ENCODE results near the gene KLF17. TPM values are rescaled to one million over a fixed set of nuclear protein-coding genes. Genes with fewer than 3 reads are reported as not detected.
"Not testable (repeated sequence)": the region's sequence is repeated elsewhere in the genome, so short reads cannot be mapped to it uniquely, and the experiment has no call there.

KLF17 gene
- total RNA-seq, 1 donor from 2014 or later, result not detected

DNA sequence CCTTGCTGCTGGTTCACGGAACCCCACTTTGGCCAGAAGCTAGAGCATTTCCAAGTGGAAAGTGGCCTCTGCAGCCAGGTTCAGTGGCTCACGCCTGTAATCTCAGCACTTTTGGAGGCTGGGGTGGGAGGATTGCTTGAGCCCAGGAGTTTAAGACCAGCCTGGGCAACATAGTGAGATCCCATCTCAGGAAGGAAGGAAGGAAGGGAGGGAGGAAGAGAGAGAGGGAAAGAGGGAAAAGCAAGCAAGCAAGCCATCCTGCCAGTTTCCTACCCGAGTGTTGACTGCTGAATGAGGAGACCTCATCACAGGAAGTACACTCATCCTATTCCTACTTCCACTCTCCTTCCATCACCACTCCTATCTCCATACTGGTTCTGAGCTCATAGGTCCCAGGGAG is 12.8 kb upstream of the KLF17 start:
- ATAC-seq (no peak), DNase-seq (no peak)
- intact Hi-C loops (cut with micrococcal nuclease), result no loop called here

DNA sequence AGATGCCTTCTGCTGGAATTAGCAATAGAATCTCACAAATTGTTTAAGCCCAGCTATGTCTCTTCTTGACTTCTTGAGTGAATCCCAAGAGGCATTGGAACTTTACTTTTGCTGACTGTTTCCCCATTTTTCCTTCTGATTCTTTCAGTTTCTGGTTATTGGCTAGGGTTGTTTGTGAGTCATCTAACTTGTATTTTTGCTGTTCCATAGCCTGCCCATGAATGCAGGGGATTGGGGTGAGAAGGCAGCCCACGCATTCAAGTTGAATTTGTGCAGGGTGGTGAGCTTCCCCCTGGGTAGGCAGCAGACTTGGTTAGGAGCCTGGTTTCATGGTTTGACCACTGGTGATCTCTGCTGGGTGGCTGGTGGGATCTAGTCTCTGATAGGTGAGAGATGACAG is 10.4 kb upstream of the KLF17 start:
- DNase-seq (no peak), ATAC-seq (no peak)
- intact Hi-C loops (cut with micrococcal nuclease), result no loop called here

DNA sequence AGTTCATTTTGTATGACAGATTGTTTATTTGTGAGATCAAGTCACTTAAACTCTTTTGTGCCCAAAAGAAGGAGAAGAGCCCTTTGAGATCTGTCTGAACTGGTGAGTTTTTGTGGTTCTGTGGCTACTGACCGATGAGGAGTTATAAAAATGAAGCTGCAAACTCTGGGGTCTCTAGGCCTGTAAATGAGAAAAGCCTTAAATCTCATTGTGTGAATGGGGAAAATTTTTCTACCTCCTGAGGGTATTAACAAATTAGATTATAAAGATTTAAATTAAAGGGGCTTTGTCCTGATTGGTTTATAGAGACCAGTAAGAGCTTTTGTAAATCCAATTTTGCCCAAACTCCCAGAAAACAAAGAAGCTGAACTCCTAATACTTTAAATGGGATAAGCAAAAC is 9.7 kb upstream of the KLF17 start:
- no peak for DNase-seq
- intact Hi-C loops (cut with micrococcal nuclease), result no loop called here
- ATAC-seq, result no peak

DNA sequence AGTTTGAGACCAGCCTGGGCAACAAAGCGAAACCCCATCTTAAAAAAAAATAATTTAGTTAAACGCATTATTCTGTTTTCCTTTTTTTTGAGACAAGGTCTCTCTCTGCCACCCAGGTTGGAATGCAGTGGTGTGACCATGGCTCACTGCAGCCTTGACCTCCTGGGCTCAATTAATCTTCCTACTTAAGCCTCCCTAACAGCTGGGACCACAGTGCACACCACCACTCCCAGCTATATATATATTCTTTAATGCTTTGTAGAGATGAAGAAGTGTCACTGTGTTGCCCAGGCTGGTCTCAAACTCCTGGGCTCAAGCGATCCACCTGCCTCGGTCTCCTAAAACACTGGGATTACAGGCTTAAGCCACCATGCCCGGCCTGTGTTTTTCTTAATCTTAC is 7.7 kb upstream of the KLF17 start:
- no peak for ATAC-seq
- intact Hi-C loops (cut with micrococcal nuclease), result no loop called here
- no peak for DNase-seq

DNA sequence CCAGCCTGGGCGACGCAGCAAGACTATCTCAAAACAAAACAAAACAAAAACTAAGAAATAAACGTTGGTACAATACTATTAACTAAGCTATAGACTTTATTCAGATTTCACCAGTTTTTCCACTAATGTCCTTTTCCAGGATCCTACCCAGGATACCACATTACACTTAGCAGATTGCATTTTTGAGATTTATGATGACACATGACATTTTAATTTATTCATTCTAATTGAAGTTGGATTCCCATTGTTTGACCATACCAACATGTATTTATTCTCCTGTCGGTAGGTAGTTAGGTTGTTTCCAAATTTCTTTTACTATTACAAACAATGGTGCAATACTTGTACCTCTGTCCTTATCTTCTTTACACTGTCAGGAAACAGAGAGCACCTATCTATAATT is 6.8 kb upstream of the KLF17 start:
- ATAC-seq (no peak), DNase-seq (no peak)
- intact Hi-C loops (cut with micrococcal nuclease), result no loop called here

DNA sequence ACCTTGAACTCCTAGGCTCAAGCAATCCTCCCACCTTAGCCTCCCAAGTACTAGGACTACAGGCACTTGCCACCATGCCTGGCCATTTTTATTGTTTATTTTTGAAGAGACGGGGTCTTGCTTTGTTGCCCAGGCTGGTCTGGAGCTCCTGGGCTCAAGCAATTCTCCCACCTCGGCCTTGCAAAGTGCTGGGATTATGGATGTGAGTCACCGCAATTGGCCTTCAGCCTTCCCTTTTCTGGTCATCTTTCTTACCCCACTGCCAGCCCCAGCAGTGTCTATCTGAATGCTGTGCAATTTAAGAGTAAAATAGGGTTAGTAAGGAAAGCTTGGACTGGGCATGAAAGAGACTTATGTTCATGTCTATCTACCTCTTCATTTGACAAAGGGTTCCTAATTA is 6.1 kb upstream of the KLF17 start:
- intact Hi-C loops (cut with micrococcal nuclease), result no loop called here
- DNase-seq, result no peak
- no peak for ATAC-seq

DNA sequence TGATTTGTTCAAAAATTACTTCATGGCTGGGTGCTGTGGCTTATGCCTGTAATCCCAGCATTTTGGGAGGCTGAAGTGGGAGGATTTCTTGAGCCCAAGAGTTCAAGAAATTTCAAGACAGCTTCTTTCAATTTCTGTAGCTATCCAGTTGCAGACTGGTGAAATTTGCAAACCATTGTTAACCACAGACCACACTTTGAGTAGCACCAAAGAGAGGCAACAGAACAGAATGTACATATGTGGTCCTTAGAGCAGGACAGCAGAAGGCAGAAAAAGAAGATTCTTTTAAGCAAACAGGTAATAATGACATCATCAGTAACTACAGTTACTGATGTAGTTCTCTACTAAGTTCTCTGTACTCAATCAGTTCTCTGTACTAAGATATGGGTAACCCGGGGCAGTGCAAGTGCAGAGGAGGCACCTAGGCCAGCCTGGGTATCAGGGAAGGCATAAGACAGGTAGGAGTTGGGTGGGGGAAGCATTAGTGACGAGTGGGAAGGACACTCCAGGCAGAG is 5.5 kb upstream of the KLF17 start:
- ATAC-seq, result no peak
- intact Hi-C loops (cut with micrococcal nuclease), result no loop called here
- no peak for DNase-seq

DNA sequence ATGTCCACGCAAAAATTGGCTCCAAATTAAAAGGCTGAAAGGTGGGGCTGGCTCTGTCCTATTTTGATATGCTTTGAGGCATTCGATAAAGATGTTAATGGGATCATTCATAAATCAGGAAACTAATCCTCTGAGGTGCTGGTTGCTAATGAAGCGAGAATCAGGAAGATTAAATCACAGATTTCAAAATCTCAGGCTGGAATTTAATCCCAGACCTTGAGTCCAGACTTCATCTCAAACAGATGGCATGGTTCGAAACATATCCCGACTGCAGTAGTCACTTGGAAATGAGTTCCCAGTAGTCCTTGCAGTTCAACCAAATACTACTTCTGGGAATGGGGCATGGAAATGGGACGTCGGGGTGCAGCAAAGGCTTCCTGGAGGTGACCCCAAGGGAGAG is 4.5 kb upstream of the KLF17 start:
- no peak for DNase-seq
- intact Hi-C loops (cut with micrococcal nuclease), result no loop called here
- no peak for ATAC-seq

DNA sequence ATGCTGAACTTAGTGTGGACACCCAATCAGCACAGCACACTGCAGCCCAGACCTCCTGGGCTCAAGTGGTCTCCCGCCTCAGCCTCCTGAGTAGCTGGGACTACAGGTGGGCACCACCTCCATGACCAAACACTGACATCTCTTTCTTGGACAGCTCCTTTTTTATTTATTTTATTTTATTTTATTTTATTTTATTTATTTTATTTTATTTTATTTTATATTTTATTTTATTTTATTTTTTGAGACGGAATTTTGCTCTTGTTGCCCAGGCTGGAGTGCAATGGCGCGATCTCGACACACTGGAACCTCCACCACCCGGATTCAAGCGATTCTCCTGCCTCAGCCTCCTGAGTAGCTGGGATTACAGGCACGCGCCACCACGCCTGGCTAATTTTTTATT is 1.3 kb upstream of the KLF17 start:
- DNase-seq; intact Hi-C loops (cut with micrococcal nuclease); ATAC-seq: not testable (repeated sequence)

DNA sequence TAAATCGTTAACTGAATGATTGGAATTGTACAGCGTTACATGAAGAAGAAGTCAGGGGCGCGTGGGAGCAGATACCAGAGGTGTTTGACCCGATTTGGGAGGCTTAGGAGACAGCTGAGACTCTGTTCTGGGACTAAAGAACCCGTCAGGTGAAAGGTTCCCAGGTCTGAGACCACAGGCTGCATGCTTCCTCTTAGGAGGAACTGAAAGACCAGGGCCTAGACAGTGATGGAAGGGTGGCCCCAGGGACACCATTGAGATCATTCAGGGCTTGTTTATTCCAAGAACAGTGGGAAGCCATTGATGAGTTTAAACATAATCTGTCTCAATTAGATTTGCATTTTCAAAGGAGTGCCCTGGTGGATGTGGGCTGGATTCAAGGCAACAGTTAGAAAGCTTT is 904 bp downstream of the KLF17 start:
- intact Hi-C loops (cut with micrococcal nuclease), result no loop called here
- DNase-seq (no peak), ATAC-seq (no peak)

DNA sequence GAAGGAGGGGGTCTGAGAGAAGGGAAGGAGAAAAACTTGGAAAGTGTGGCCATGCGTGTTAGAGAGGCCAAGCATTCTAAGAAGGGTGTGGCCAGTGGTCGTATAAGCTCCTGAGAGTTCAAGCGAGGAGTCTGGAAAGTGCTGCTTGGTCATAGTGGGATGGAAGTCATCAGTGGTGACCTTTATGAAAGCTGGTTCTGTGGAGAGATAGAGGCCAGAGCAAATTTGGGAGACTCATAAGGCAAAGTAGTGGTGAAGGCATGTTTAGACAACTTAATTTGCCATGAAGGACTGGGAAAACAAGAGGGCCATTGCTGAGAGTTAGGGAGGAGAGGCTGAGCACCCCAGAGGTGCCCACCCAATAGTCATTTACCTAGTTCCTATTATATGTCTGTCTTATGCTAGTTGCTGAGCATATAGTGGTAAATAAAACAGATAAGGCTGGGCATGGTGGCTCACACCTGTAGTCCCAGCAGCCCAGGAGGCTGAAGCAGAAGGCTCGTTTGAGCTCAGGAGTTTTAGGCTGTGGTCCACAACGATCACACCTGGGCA is 1.9 kb downstream of the KLF17 start:
- intact Hi-C loops (cut with micrococcal nuclease), result no loop called here
- DNase-seq (no peak), ATAC-seq (no peak)

DNA sequence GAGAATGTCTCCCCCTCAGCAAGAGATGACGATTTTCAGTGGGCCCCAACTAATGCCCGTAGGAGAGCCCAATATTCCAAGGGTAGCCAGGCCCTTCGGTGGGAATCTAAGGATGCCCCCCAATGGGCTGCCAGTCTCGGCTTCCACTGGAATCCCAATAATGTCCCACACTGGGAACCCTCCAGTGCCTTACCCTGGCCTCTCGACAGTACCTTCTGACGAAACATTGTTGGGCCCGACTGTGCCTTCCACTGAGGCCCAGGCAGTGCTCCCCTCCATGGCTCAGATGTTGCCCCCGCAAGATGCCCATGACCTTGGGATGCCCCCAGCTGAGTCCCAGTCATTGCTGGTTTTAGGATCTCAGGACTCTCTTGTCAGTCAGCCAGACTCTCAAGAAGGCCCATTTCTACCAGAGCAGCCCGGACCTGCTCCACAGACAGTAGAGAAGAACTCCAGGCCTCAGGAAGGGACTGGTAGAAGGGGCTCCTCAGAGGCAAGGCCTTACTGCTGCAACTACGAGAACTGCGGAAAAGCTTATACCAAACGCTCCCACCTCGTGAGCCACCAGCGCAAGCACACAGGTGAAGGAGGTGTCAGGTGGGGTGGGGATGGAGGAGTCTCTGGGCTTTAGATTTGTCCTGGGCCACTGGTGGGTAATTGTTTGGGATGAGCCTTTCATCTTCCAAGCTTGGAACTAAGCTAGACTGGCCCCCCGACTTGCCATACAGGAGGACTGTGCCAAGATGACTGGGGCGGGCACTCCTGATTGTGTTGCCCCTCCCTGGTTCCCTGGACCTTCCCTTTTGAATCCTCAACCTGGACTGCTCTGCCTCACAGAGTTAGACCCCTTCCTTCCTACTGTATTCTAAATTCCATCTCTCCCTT is 11.2 kb downstream of the KLF17 start:
- ATAC-seq (no peak), DNase-seq (no peak)
- intact Hi-C loops (cut with micrococcal nuclease), result no loop called here

DNA sequence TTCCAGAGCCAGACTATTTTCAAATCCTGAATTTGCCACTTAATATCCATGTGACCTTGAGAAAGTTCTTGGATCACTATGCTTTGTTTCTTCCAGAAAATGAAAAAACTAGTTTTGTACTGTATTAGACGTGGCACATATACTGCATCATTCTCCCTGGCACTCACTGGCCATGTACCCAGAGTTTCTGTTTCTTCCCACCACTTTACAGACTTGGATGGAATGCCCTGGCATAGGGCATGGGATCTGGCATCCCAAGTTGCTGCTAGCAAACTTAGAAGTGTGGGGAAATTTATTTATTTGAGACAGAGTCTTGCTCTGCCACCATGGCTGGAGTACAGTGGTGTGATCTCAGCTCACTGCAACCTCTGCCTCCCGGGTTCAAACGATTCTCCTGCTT is 12.8 kb downstream of the KLF17 start:
- intact Hi-C loops (cut with micrococcal nuclease), result no loop called here
- DNase-seq, result no peak
- ATAC-seq, result no peak

DNA sequence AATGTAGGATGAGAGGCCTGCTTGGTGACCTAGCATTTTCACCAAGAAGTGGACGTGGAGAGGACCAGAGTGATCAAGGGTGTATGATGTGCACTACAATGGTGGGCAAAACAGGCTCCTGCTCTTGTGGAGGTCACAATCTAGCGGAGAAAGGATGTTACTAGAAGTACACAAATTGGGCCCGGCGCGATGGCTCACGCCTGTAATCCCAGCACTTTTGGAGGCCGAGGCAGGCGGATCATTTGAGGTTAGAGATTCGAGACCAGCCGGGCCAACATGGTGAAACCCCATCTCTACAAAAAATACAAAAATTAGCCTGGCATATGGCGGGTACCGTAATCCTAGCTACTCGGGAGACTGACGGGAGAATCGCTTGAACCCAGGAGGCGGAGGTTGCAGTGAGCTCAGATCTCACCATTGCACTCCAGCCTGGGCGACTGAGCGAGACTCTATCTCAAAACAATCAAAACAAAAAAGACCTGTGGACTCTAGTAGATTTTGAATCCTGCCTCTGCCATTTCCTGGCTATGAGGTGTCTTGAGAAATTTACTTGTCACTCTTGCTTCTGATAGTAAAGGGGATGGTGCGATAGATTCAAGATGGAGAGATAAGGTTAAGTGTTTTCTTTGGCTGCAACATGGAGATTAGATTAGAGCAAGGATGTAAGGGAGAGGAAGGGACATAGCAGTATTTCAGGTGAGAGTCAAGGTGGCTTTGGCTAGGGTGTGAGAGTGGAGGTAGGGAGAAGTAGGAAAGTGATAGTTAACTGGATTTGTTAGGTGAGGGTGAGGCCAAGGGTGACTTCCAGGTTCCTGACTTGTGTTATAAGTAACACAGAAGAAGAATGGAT is 15.7 kb downstream of the KLF17 start:
- DNase-seq (no peak), ATAC-seq (no peak)
- intact Hi-C loops (cut with micrococcal nuclease), result no loop called here

DNA sequence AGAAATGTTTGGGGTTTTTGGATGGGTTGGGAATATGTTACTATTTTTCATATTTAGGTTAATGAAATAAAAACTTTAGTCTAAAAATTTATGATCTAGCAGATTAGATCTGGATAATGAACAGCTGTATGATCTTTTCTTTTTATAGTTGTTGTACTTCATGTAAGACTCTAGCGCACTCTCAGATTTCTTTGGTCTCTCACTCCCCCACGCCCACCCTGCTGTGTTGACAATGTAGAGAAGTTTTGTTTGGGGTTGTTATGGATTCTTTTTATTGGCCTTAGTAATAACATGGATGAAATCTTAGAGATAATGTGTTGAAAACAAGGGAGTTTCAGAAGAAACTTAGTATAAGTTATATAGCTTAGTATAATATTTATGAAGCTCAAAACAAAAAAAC is 17.3 kb downstream of the KLF17 start:
- intact Hi-C loops (cut with micrococcal nuclease), result no loop called here
- DNase-seq, result no peak
- no peak for ATAC-seq

DNA sequence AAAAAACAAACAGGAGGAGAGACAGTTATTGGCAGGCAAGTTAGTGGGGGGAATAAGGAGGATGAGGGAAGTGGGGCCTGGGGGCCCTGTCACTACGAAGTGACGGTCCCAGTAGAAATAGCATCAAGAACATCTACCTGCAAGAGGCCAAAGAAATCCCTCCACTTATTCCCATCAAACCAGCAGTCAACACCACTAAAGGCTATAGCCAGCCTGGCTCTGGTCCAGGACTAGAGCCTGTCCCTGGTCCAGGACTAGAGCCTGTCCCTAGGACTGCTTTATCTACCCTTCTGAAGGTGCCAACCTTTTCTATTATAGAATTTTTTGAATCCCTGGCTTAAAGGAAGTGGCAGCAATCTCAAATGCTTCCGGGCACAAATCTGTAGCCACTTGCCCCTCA is 19.6 kb downstream of the KLF17 start:
- intact Hi-C loops (cut with micrococcal nuclease), result no loop called here
- peak; percentile 60 for ATAC-seq
- peak; percentile 39 for DNase-seq

DNA sequence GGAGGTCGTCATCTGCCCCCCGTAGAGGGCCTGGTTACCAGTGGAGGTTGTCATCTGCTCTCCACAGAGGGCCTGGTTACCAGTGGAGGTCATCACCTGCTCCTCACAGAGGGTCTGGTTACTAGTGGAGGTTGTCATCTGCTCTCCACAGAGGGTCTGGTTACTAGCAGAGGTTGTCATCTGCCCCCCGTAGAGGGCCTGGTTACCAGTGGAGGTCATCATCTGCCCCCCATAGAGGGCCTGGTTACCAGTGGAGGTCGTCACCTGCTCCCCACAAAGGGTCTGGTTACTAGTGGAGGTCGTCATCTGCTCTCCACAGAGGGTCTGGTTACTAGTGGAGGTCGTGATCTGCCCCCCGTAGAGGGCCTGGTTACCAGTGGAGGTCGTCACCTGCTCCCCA is 20.9 kb downstream of the KLF17 start:
- intact Hi-C loops (cut with micrococcal nuclease); DNase-seq; ATAC-seq: not testable (repeated sequence)

DNA sequence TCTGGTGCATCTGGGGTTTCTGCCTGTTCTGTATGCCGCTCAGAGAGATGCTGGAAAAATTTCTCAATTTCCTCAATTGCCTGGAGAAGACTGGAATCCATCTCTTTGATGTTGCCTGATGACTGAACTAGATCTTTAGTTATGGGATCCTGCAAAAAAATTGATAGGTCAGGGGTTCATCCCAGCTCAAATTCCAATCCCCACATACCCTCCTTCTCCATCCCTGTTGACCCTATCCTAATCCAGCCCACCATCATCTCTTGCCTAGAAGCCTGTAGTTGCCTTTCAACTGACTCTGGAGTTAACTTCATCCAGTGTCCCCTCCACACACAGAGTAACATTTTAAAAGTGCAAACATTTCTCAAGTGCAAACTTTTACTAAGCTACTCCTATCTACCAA is 22.9 kb downstream of the KLF17 start, which contains the start of gene KLF18:
Gene KLF18, minus strand, starts transcription at position 101 of the 400 bp plus-strand sequence. Its CDS starts 0 bp downstream, at position 101.
- DNase-seq, result no peak
- intact Hi-C loops (cut with micrococcal nuclease), result no loop called here

DNA sequence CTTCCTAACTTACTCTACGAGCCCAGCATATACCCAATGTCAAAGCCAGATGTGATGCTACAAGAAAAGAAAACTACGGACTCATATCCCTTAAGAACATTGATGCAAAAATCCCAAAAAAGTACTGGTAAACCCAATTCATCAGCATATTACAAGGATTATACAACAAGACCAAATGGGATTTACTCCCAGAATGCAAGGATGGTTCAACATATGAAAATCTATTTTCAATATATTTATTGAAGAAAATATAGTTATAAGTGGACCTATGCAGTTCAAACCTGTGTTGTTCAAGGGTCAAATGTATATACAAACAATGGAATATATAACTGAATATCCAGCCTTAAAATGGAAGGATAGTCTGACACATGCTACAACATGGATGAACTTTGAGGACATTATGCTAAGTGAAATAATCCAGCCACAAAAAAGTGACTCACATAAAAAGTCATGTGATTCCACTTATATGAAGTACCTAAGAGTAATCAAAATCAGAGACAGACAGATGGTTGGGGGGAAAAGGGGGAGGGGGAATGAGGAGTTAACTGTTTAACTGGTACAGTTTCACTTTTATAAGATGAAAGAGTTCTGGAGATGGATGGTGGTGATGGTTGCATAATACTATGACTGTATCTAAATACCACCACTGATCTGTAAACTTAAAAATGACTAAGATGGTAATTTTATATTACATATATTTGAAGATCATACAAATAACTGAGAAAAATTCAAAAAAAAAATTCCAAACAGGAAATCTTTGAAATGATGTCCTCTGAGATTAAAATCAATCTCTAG is 26.5 kb downstream of the KLF17 start:
- DNase-seq (no peak), ATAC-seq (no peak)
- intact Hi-C loops (cut with micrococcal nuclease), result no loop called here

More for the DNA sequence above, 22.9 kb downstream of the KLF17 start, which contains the start of gene KLF18:
- no peak for ATAC-seq

Measured in left ventricle myocardium superior (tissue), 1 donor.